Nephron (organoid): ENCODE results near the gene CNTN4.

Source experiments
- H3K27ac Mint-ChIP-seq, 3 experiments: 2 replicates each; pipeline ENCODE4 v1.8.0; 2020; ENCODE audit warnings: mixed read lengths in 3 of 3, mild to moderate bottlenecking in 2 of 3, moderate library complexity in 1 of 3
- H3K27me3 Mint-ChIP-seq: 2 replicates; pipeline ENCODE4 v1.8.0; 2021; ENCODE audit warnings: low read depth, mild to moderate bottlenecking, moderate library complexity, mixed read lengths
- H3K36me3 Mint-ChIP-seq: 2 replicates; pipeline ENCODE4 v1.8.0; 2020; ENCODE audit warnings: low read depth, mixed read lengths
- H3K4me1 Mint-ChIP-seq: 2 replicates; pipeline ENCODE4 v1.8.0; 2020; ENCODE audit warnings: mixed read lengths
- H3K4me3 Mint-ChIP-seq, 3 experiments: 2 replicates each; pipeline ENCODE4 v1.8.0; 2020; ENCODE audit warnings: mild to moderate bottlenecking in 3 of 3, mixed read lengths in 3 of 3, moderate library complexity in 2 of 3
- H3K9me3 Mint-ChIP-seq: 2 replicates; pipeline ENCODE4 v1.8.0; 2020; ENCODE audit warnings: mixed read lengths
- CTCF ChIP-seq, 3 experiments: fragments of 200-600 bp; sonication (generic); IDR thresholded peaks; one replicate each; pipeline ENCODE4 v1.5.0; 2021; ENCODE audit warnings: antibody characterized with exemption in 3 of 3; ENCODE audit not compliant: unreplicated experiment in 3 of 3

CNTN4 gene

DNA sequence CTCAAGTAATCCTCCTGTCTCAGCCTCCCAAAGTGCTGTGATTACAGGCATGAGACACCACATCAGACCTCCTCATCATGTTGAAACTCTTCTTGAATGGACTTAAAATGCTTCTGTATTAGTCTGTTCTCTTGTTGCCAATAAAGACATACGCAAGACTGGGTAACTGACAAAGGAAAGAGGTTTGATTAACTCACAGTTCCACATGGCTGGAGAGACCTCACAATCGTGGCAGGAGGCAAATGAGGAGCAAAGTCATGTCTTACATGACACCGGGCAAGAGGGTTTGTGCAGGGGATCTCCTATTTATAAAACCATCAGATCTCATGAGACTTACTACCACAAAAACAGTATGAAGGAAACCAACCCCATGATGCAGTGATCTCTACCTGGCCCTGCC, 113.5 kb downstream of the CNTN4 start:
- no peak for TF ChIP-seq CTCF (IDR thresholded peaks at IDR 0.05; ENCODE audit: unreplicated experiment in 3 of 3)
- Mint-ChIP-seq H3K27ac (no peak overlapping the region), H3K27me3 (no peaks in the 10 kb centered on the region), H3K36me3 (no peaks in the 10 kb centered on the region), H3K4me1 (no peaks in the 10 kb centered on the region), H3K9me3 (no peaks in the 10 kb centered on the region), H3K4me3 (no peak overlapping the region)

DNA sequence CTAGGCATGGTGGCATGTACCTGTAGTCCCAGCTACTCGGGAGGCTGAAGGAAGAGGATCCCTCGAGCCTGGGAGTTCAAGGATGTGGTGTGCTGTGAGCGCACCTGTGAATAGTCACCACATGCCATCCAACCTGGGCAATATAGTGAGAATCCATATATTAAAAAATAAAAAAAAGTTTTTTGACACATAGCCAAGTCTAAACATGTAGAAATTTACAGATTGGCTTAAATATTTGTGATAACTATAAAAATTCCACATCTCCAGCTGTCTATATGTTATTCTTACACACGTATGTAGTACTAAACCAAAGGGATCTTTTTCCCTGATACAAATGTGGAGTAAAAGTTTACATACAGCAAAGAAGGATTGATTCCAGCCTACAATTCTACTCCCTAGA, 119.7 kb downstream of the CNTN4 start:
- no peak for TF ChIP-seq CTCF (IDR thresholded peaks at IDR 0.05; ENCODE audit: unreplicated experiment in 3 of 3)
- H3K27ac Mint-ChIP-seq, result no peak overlapping the region
- no peaks in the 10 kb centered on the region for H3K27me3 Mint-ChIP-seq
- peaks cover 4% of the 10 kb centered on the region for H3K9me3 Mint-ChIP-seq
- H3K4me3 Mint-ChIP-seq, result no peak overlapping the region
- peaks cover 9% of the 10 kb centered on the region for H3K36me3 Mint-ChIP-seq
- H3K4me1 Mint-ChIP-seq, result no peaks in the 10 kb centered on the region

- Mint-ChIP-seq H3K27ac (no peak overlapping the region), H3K4me1 (no peaks in the 10 kb centered on the region), H3K9me3 (peaks cover 4% of the 10 kb centered on the region), H3K27me3 (no peaks in the 10 kb centered on the region), H3K4me3 (no peak overlapping the region), H3K36me3 (peaks cover 9% of the 10 kb centered on the region)
- TF ChIP-seq CTCF (IDR thresholded peaks at IDR 0.05; ENCODE audit: unreplicated experiment in 3 of 3), result no peak
Measured at GRCh38 chr3:2218816-2219215, 120.2 kb downstream of the CNTN4 start.

DNA sequence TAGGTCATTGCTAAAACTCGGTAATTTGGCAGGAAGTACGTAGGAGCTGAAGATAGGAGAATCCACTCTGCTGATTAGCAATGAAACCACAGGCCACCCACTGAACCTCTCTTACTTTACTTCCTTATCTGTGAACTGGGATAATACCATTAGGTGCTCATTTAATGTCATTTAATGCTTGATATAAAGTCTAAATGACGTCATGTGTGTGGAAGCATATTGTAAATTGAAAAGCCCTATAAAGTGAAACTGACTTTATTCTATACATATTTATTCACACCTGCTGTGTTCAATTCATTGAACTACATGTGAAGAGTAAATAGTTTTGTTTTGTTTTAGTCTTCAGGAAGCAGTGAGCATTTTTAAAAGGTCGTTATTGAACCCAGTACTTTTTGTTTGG, 137.5 kb downstream of the CNTN4 start:
- Mint-ChIP-seq H3K27ac (no peak overlapping the region), H3K36me3 (no peaks in the 10 kb centered on the region), H3K9me3 (no peaks in the 10 kb centered on the region), H3K27me3 (no peaks in the 10 kb centered on the region), H3K4me3 (no peak overlapping the region), H3K4me1 (no peaks in the 10 kb centered on the region)
- TF ChIP-seq CTCF (IDR thresholded peaks at IDR 0.05; ENCODE audit: unreplicated experiment in 3 of 3), result no peak

GRCh38 chr3:2244137-2244536, 145.5 kb downstream of the CNTN4 start:
- Mint-ChIP-seq H3K9me3 (no peaks in the 10 kb centered on the region), H3K27ac (no peak overlapping the region), H3K4me1 (no peaks in the 10 kb centered on the region), H3K4me3 (no peak overlapping the region), H3K36me3 (no peaks in the 10 kb centered on the region), H3K27me3 (no peaks in the 10 kb centered on the region)
- no peak for TF ChIP-seq CTCF (IDR thresholded peaks at IDR 0.05; ENCODE audit: unreplicated experiment in 3 of 3)

- no peaks in the 10 kb centered on the region for H3K4me1 Mint-ChIP-seq
Measured at GRCh38 chr3:2246873-2247648, 148.4 kb downstream of the CNTN4 start.

More at GRCh38 chr3:2246873-2247648, 148.4 kb downstream of the CNTN4 start:
- no peaks in the 10 kb centered on the region for H3K9me3 Mint-ChIP-seq
- no peak overlapping the region for H3K4me3 Mint-ChIP-seq
- H3K27me3 Mint-ChIP-seq, result no peaks in the 10 kb centered on the region
- no peak overlapping the region for H3K27ac Mint-ChIP-seq
- TF ChIP-seq CTCF (IDR thresholded peaks at IDR 0.05; ENCODE audit: unreplicated experiment in 3 of 3), result no peak
- no peaks in the 10 kb centered on the region for H3K36me3 Mint-ChIP-seq
